Gastroesophageal sphincter (tissue), 4 donors: ENCODE results near the gene SYNJ2. TPM values are rescaled to one million over a fixed set of nuclear protein-coding genes. Genes with fewer than 3 reads are reported as not detected.

Experiments used
- ATAC-seq: fragments of 150-250 bp; one replicate; pipeline ENCODE4 v1.9.1; 2016; ENCODE audit warnings: mild to moderate bottlenecking, moderate library complexity
- H3K27ac ChIP-seq, 4 donors: fragments of 200-600 bp; sonication (generic) in 3 of 4; 1 replicate in 3 of 4; 2 replicates in 1 of 4; pipeline ENCODE4 v1.5.1; 2016 to 2019
- H3K27me3 ChIP-seq: fragments of 200-600 bp; sonication (generic); one replicate; pipeline ENCODE4 v1.5.1; 2019
- H3K36me3 ChIP-seq, 2 donors: fragments of 200-600 bp; sonication (generic); one replicate each; pipeline ENCODE4 v1.5.1; 2019; ENCODE audit warnings: control low read depth in 1 of 2
- H3K4me1 ChIP-seq, 3 donors: fragments of 200-600 bp; sonication (generic); 1 replicate in 2 of 3; 2 replicates in 1 of 3; pipeline ENCODE4 v1.5.1; 2016 to 2019; ENCODE audit warnings: control low read depth in 2 of 3
- H3K4me3 ChIP-seq, 2 donors: fragments of 200-600 bp; sonication (generic); one replicate each; pipeline ENCODE4 v1.5.1; 2019; ENCODE audit warnings: mild to moderate bottlenecking in 1 of 2, moderate library complexity in 1 of 2
- H3K9me3 ChIP-seq, 3 donors: fragments of 200-600 bp; sonication (generic); one replicate each; pipeline ENCODE4 v1.5.1; 2017 to 2019; ENCODE audit warnings: control low read depth in 2 of 3
- EP300 ChIP-seq: sonication (generic); formaldehyde crosslinking; IDR thresholded peaks from one replicate; pipeline ENCODE4 v1.6.1; 2017; ENCODE audit warnings: antibody characterized with exemption, mild to moderate bottlenecking
- POLR2A ChIP-seq, 2 donors: fragments of 450-650 bp; IDR thresholded peaks; one replicate each; pipeline ENCODE4 v1.6.1; 2017; ENCODE audit warnings: antibody characterized with exemption in 2 of 2, mild to moderate bottlenecking in 2 of 2, moderate library complexity in 1 of 2
- POLR2AphosphoS5 ChIP-seq: sonication (generic); formaldehyde crosslinking; IDR thresholded peaks from one replicate; pipeline ENCODE4 v1.6.1; 2017; ENCODE audit warnings: antibody characterized with exemption
- WGBS, 2 donors: methylation state at CpG; one replicate each; pipeline ENCODE4 v1.1.5; 2018; ENCODE audit warnings: low coverage in 1 of 2; 5-methylcytosine and 5-hydroxymethylcytosine counted together
- total RNA-seq, 4 donors: library from RNA; depleted of rRNA; stranded (reverse); fragments of >200 nt; gene quantifications; one replicate each; pipeline ENCODE4 v1.1.0, GENCODE V29; 2016
- TF ChIP-seq, protein P1 (sequence below), 4 experiments: fragments of 200-600 bp in 2 of 4; fragments of 450-650 bp in 2 of 4; sonication (generic) in 1 of 4; IDR thresholded peaks; one replicate each; pipeline ENCODE4 v1.5.1; 2017 to 2019; ENCODE audit warnings: antibody characterized with exemption in 4 of 4, mild to moderate bottlenecking in 2 of 4, moderate library complexity in 2 of 4

The SYNJ2 gene
- total RNA-seq, 4 donors from 2014 or later: 19.9 to 27.9 (median 21.6) TPM

DNA sequence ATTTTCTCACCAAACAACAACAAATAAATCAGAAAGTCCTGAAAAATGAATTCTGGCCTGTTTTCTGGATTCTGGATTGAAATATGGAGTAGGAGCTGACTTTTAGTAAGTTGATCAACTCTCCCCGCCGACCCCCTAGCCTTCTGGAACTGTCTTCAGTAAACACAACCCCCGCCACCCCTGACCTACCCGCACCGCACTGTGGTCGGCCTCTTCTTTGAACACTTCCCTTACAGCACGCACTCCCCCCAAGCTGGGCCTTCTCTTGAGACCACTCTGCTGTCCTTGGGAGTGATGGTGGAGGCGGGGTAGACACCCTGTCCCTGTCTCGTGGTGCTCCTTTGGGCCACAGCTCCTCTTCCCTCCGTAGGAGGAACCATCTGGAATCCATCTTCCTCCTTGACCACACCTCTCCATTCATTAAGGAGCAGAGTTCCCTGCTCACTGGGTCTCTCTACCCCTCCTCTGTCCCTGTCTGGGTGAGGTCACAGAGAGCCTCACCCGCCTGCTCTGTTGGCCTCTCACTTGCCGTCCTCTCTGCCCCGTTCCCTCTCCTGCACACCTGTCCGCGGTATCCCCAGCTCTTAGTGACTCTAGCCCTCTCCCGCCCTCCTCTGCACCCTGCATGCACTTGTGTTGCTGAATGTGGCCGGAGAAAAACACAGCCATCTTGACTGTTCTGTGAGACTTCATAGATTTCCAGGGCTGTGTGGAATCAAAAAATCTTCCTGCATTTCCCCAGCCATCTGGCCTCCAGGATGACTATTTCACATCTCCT lies 19.1 kb downstream of the SYNJ2 start:
- Histone ChIP-seq H3K9me3 (no peaks in the 10 kb centered on the region), H3K4me1 (peaks cover 8 to 66% (median 38%) of the 10 kb centered on the region in 3 donors), H3K4me3 (no peak overlapping the region), H3K27ac (peak overlapping the region in 3 of 4 donors; percentile 61 to 69 (median 67)), H3K36me3 (no peaks in the 10 kb centered on the region), H3K27me3 (no peaks in the 10 kb centered on the region)
- ATAC-seq: no peak
- 83 to 85% methylated on average over 14 to 16 of the region's 17 CpGs for WGBS, 2 donors
- no peak for TF ChIP-seq POLR2AphosphoS5
- TF ChIP-seq POLR2A (IDR thresholded peaks at IDR 0.05): no peak
- TF ChIP-seq, protein P1, sequence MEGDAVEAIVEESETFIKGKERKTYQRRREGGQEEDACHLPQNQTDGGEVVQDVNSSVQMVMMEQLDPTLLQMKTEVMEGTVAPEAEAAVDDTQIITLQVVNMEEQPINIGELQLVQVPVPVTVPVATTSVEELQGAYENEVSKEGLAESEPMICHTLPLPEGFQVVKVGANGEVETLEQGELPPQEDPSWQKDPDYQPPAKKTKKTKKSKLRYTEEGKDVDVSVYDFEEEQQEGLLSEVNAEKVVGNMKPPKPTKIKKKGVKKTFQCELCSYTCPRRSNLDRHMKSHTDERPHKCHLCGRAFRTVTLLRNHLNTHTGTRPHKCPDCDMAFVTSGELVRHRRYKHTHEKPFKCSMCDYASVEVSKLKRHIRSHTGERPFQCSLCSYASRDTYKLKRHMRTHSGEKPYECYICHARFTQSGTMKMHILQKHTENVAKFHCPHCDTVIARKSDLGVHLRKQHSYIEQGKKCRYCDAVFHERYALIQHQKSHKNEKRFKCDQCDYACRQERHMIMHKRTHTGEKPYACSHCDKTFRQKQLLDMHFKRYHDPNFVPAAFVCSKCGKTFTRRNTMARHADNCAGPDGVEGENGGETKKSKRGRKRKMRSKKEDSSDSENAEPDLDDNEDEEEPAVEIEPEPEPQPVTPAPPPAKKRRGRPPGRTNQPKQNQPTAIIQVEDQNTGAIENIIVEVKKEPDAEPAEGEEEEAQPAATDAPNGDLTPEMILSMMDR (IDR thresholded peaks at IDR 0.05): no peak
- no peak for TF ChIP-seq EP300

DNA sequence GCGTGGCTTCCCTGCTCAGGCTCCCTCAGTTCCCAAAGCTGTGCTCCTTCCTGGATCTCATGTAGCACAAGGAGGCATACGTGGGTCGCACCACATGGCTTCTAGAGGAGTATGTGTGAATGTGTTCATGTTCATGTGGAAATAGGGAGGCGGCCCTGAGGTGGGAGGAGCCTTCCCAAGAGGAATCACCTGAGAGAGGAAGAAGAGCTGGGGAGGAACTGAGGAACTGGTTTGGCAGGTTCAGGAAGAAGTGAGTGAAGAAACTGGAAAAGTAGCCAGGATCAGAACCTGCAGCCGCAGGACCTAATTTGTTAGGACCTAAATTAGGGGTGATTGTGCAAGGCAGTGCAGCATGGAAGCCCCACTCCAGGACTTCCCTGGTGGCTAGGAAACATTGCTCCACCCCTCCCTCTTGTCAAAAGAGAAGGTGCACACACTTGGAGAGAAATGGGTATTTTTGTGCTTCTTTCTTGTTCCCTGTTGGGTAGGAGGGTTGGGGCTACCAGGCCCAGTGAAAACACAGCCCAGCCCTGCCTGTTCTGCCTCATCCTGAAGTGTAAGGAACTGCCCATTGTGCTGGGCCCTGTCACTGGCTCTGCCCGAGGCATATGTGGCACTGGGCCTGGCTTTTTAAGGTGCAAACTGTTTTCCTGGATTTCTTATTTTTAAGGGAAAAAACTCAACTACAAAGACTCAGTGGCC lies 20.7 kb downstream of the SYNJ2 start:
- ATAC-seq: no peak
- Histone ChIP-seq H3K27me3 (no peaks in the 10 kb centered on the region), H3K9me3 (no peaks in the 10 kb centered on the region), H3K4me3 (no peak overlapping the region), H3K4me1 (peaks cover 8 to 75% (median 38%) of the 10 kb centered on the region in 3 donors), H3K27ac (peak overlapping the region; percentile 82 to 90 (median 86)), H3K36me3 (no peaks in the 10 kb centered on the region)
- no peak for TF ChIP-seq POLR2AphosphoS5
- no peak for TF ChIP-seq POLR2A (IDR thresholded peaks at IDR 0.05)
- TF ChIP-seq EP300: no peak
- TF ChIP-seq, protein P1 (IDR thresholded peaks at IDR 0.05): no peak
- WGBS, 2 donors: 87 to 100% methylated on average over 2 to 4 of the region's 6 CpGs

DNA sequence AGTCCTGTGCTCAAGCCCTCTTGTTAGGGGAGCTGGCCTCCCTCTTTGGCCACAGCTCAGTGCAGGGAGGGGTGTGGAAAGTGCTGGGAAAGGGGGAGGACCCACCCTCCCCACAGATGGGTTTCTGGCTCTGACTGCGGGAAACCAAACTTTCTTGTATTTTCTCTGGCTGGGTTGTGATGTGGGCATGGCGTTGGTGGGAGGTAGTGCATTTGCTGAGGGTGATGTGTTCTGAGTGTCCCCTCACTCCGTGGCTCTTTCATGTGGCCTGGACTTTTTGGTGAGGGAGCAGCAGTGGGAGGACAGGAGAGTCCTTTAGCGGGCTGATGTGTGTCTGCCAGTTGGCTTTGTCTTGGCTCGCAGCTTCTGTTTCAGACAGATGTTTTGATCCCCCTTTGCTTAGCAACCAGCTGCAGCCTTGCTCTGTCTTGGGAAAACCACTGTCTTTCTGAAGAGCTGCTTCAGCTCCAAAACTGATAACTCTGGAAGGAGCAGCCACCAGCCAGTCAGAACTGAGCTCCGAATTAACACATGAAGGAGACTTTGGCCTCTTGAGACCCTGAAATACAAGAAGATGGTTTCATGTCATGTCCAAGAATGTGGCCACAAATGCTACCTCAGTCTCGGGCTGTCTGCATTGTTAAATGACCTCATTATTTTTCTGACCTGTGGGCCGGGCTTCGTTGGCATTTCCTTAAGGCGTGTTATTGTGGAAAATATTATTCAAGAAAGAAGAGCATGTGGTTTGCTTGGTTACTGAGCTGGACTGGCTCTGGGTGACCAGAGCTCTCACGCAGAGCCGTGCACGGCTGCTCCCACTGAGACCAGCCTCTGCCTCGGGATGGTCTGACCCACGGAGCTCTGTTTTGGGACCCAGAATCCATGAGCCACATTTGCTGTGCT lies 21.5 kb downstream of the SYNJ2 start:
- WGBS, 2 donors: 6 to 10% methylated on average over 8 to 11 of the region's 15 CpGs
- Histone ChIP-seq H3K27me3 (no peaks in the 10 kb centered on the region), H3K4me3 (no peak overlapping the region), H3K36me3 (no peaks in the 10 kb centered on the region), H3K4me1 (peaks cover 8 to 83% (median 38%) of the 10 kb centered on the region in 3 donors), H3K9me3 (no peaks in the 10 kb centered on the region), H3K27ac (peak overlapping the region; percentile 82 to 90 (median 86))
- TF ChIP-seq, protein P1 (IDR thresholded peaks at IDR 0.05): no peak
- peak; percentile 58 for TF ChIP-seq POLR2AphosphoS5
- ATAC-seq: peak; percentile 79

DNA sequence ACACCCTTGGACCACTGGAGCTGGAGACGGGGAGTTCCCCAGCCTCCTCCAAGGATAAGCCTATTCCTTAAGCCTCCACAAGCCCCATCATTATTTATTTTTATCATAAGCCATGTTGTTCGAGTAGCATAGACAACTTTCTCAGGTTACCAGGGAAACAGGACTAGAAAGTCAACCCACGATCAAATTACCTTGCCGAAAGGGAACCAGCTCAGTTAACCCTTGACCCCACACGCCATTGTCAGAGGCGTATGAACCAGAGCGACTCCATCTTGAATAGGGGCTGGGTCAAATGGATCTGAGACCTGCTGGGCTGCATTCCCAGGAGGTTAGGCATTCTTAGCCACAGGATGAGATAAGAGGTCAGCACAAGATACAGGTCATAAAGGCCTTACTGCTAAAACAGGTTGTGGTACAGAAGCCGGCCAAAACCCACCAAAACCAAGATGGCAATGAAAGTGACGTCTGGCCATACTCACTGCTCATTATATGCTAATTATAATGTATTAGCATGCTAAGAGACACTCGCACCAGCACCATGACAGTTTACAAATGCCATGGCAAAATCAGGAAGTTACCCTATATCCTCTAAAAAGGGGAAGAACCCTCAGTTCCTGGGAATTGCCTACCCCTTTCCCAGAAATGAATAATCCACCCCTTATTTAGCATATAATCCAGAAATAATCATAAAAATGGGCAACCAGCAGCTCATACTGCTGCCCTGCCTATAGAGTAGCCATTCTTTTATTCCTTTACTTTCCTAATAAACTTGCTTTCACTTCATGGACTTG lies 22.4 kb downstream of the SYNJ2 start:
- H3K4me1 ChIP-seq: peaks cover 8 to 87% (median 40%) of the 10 kb centered on the region in 3 donors
- no peak overlapping the region for H3K4me3 ChIP-seq
- WGBS, 2 donors: 67 to 68% methylated on average over 1 to 4 of the region's 10 CpGs
- no peak for ATAC-seq
- no peaks in the 10 kb centered on the region for H3K36me3 ChIP-seq
- no peaks in the 10 kb centered on the region for H3K27me3 ChIP-seq
- TF ChIP-seq POLR2AphosphoS5 (no peak), POLR2A (IDR thresholded peaks at IDR 0.05) (no peak), EP300 (no peak)
- TF ChIP-seq, protein P1 (IDR thresholded peaks at IDR 0.05): no peak
- H3K27ac ChIP-seq: peak overlapping the region; percentile 82 to 90 (median 86)
- H3K9me3 ChIP-seq: no peaks in the 10 kb centered on the region
